SK-N-SH (cell line): ENCODE results near the gene SUPT4H1. TPM values are rescaled to one million over a fixed set of nuclear protein-coding genes. Genes with fewer than 3 reads are reported as not detected.

ENCODE experiments used
- CTCF ChIA-PET: fragments of 300-600, 350-600 bp; formaldehyde crosslinking; extraction: SDS; loops from one replicate; lab custom pipeline; 2021; lab: Yijun Ruan, JAX
- POLR2A ChIA-PET: fragments of 350-600 bp; sonication (Branson Sonifier 250); formaldehyde crosslinking; extraction: SDS; loops from one replicate; lab custom pipeline; 2020; ENCODE audit warnings: antibody characterized with exemption, inconsistent platforms; lab: Yijun Ruan, JAX
- DNase-seq: peaks from one replicate; pipeline ENCODE4 v3.0.0; 2012
- H2AFZ ChIP-seq: fragments of 200-600 bp; sonication (generic); 2 replicates; pipeline ENCODE4 v1.8.1; 2016; ENCODE audit warnings: antibody characterized with exemption, mild to moderate bottlenecking, low read depth
- H3F3A ChIP-seq: fragments of 200-600 bp; sonication (generic); replicated peaks from 2 replicates; pipeline ENCODE3; 2016; ENCODE audit warnings: antibody characterized with exemption, mild to moderate bottlenecking; ENCODE audit not compliant: insufficient read depth
- H3K27ac ChIP-seq, 2 experiments: fragments of 200-500 bp in 1 of 2; fragments of 200-600 bp in 1 of 2; sonication (Bioruptor generic) in 1 of 2; sonication (generic), shearing (Covaris generic) in 1 of 2; 2 replicates each; pipeline versions ENCODE4 v1.5.1 to v1.6.1; 2014 to 2016; ENCODE audit warnings: low read depth in 2 of 2, inconsistent platforms in 1 of 2, low read length in 1 of 2, mild to moderate bottlenecking in 1 of 2, mixed read lengths in 1 of 2
- H3K27me3 ChIP-seq: fragments of 200-600 bp; sonication (generic), shearing (Covaris generic); 2 replicates; pipeline ENCODE4 v1.6.1; 2016; ENCODE audit warnings: mixed run types; ENCODE audit not compliant: insufficient read depth
- H3K36me3 ChIP-seq, 2 experiments: fragments of 200-500 bp in 1 of 2; fragments of 200-600 bp in 1 of 2; sonication (Bioruptor generic) in 1 of 2; sonication (generic) in 1 of 2; replicated peaks in 1 of 2; 2 replicates each; pipeline versions ENCODE3 to v1.5.1; 2014 to 2016; ENCODE audit warnings: low read length in 1 of 2, mild to moderate bottlenecking in 1 of 2; ENCODE audit not compliant: insufficient read depth in 2 of 2, control insufficient read depth in 1 of 2
- H3K4me1 ChIP-seq, 2 experiments: fragments of 200-500 bp in 1 of 2; fragments of 200-600 bp in 1 of 2; sonication (Bioruptor generic) in 1 of 2; sonication (generic), shearing (Covaris generic) in 1 of 2; 2 replicates each; pipeline versions ENCODE4 v1.5.1 to v1.6.1; 2014 to 2016; ENCODE audit warnings: low read depth in 1 of 2, low read length in 1 of 2, mixed run types in 1 of 2; ENCODE audit not compliant: insufficient read depth in 2 of 2, control insufficient read depth in 1 of 2
- H3K4me2 ChIP-seq: fragments of 200-600 bp; sonication (generic), shearing (Covaris generic); 2 replicates; pipeline ENCODE4 v1.6.1; 2017; ENCODE audit warnings: mixed run types
- H3K4me3 ChIP-seq, 2 experiments: fragments of 200-500 bp in 1 of 2; fragments of 200-600 bp in 1 of 2; sonication (Bioruptor generic) in 1 of 2; sonication (generic), shearing (Covaris generic) in 1 of 2; 2 replicates each; pipeline versions ENCODE4 v1.5.1 to v1.8.1; 2014 to 2016; ENCODE audit warnings: low read depth in 2 of 2, inconsistent platforms in 1 of 2, low read length in 1 of 2, mild to moderate bottlenecking in 1 of 2, mixed read lengths in 1 of 2, moderate library complexity in 1 of 2
- H3K79me2 ChIP-seq: fragments of 200-600 bp; sonication (generic); 2 replicates; pipeline ENCODE4 v1.8.1; 2017; ENCODE audit warnings: mild to moderate bottlenecking; ENCODE audit not compliant: insufficient read depth
- H3K9ac ChIP-seq: fragments of 200-600 bp; sonication (generic); 2 replicates; pipeline ENCODE4 v1.6.1; 2017; ENCODE audit warnings: mixed run types
- H3K9me2 ChIP-seq: fragments of 200-600 bp; sonication (generic); 2 replicates; pipeline ENCODE4 v1.6.1; 2017; ENCODE audit warnings: mixed run types
- H3K9me3 ChIP-seq: fragments of 200-600 bp; sonication (generic); 2 replicates; pipeline ENCODE4 v1.6.1; 2017; ENCODE audit warnings: mixed run types, mild to moderate bottlenecking, moderate library complexity
- H4K20me1 ChIP-seq: fragments of 200-600 bp; sonication (generic); 2 replicates; pipeline ENCODE4 v1.6.1; 2017; ENCODE audit warnings: mild to moderate bottlenecking, mixed run types; ENCODE audit not compliant: insufficient read depth
- EP300 ChIP-seq, 2 experiments: IDR thresholded peaks; 2 replicates each; pipeline versions ENCODE4 v1.4.0 to v1.6.1; 2012; ENCODE audit warnings: borderline replicate concordance in 1 of 2, low read depth in 1 of 2, low read length in 1 of 2
- FOSL2 ChIP-seq: IDR thresholded peaks from 2 replicates; pipeline ENCODE4 v1.4.0; 2012; ENCODE audit warnings: low read depth, mild to moderate bottlenecking, moderate library complexity, borderline replicate concordance
- FOXJ3 ChIP-seq: sonication (generic); formaldehyde crosslinking; IDR thresholded peaks from 2 replicates; pipeline ENCODE4 v1.5.1; 2020; ENCODE audit warnings: mild to moderate bottlenecking, missing genetic modification reagents
- FOXM1 ChIP-seq: IDR thresholded peaks from 2 replicates; pipeline ENCODE4 v1.4.0; 2012; ENCODE audit warnings: low read depth, mild to moderate bottlenecking
- MEF2A ChIP-seq: IDR thresholded peaks from 2 replicates; pipeline ENCODE4 v1.4.0; 2012; ENCODE audit warnings: low read depth, borderline replicate concordance
- MXI1 ChIP-seq: IDR thresholded peaks from 2 replicates; pipeline ENCODE4 v1.6.1; 2012; ENCODE audit warnings: mild to moderate bottlenecking, low read depth, low read length, improper control_type of control experiment
- NFIC ChIP-seq: IDR thresholded peaks from 2 replicates; pipeline ENCODE4 v1.4.0; 2012; ENCODE audit warnings: borderline replicate concordance
- NRF1 ChIP-seq: IDR thresholded peaks from 2 replicates; pipeline ENCODE4 v1.6.1; 2012; ENCODE audit warnings: low read depth, mild to moderate bottlenecking, low read length
- PBX3 ChIP-seq: IDR thresholded peaks from 2 replicates; pipeline ENCODE4; 2012
- POLR2AphosphoS5 ChIP-seq: IDR thresholded peaks from 2 replicates; pipeline ENCODE4 v1.6.1; 2012; ENCODE audit warnings: low read depth, low read length
- RCOR1 ChIP-seq: fragments of 150-350 bp; IDR thresholded peaks from 2 replicates; pipeline ENCODE4 v1.6.1; 2017; ENCODE audit warnings: antibody characterized with exemption, low read length
- SMC3 ChIP-seq: IDR thresholded peaks from 2 replicates; pipeline ENCODE4 v1.6.1; 2012; ENCODE audit warnings: low read depth, low read length, improper control_type of control experiment
- TAF1 ChIP-seq: IDR thresholded peaks from 2 replicates; pipeline ENCODE4 v1.6.1; 2012; ENCODE audit warnings: low read depth, mild to moderate bottlenecking, low read length, moderate library complexity, borderline replicate concordance
- YY1 ChIP-seq: IDR thresholded peaks from 2 replicates; pipeline ENCODE4 v1.4.0; 2012; ENCODE audit warnings: low read depth, mild to moderate bottlenecking
- WGBS: methylation state at CpG from one replicate; pipeline ENCODE4 v1.1.6; 2017; ENCODE audit warnings: low lambda C conversion rate; 5-methylcytosine and 5-hydroxymethylcytosine counted together
- polyA plus RNA-seq, 3 experiments: library from polyadenylated mRNA; depleted of rRNA; stranded (reverse); fragments of >200 nt; gene quantifications; 2 replicates each; pipeline ENCODE4 v1.2.3, GENCODE V29; 2012
- TF ChIP-seq, protein P1 (sequence below): fragments of 200-600 bp; sonication (generic); IDR thresholded peaks from 2 replicates; pipeline ENCODE4 v1.6.1; 2017; ENCODE audit warnings: antibody characterized with exemption, mild to moderate bottlenecking, moderate library complexity
- TF ChIP-seq, protein P2 (sequence below): IDR thresholded peaks from 2 replicates; pipeline ENCODE4 v1.4.0; 2012; ENCODE audit warnings: low read depth, borderline replicate concordance
- TF ChIP-seq, protein P3 (sequence below): fragments of 150-350 bp; IDR thresholded peaks from 2 replicates; pipeline ENCODE4 v1.6.1; 2017; ENCODE audit warnings: antibody characterized with exemption, low read length, low read depth, borderline replicate concordance
- TF ChIP-seq, protein P4 (sequence below): IDR thresholded peaks from 2 replicates; pipeline ENCODE4 v1.6.1; 2012; ENCODE audit warnings: mild to moderate bottlenecking, low read depth, low read length, moderate library complexity
- TF ChIP-seq, protein P5 (sequence below): fragments of 150-350 bp; IDR thresholded peaks from 2 replicates; pipeline ENCODE4 v1.6.1; 2016; ENCODE audit warnings: mild to moderate bottlenecking, low read depth, low read length

The SUPT4H1 gene
- polyA plus RNA-seq, 1 of the 3 experiments (the other 2 are of a cell fraction): 165 TPM

- H3F3A ChIP-seq: no peaks in the 10 kb centered on the region
- H3K9me3 ChIP-seq: no peaks in the 10 kb centered on the region
- H3K4me1 ChIP-seq: no peaks in the 10 kb centered on the region
- H3K36me3 ChIP-seq: no peaks in the 10 kb centered on the region
- no peak overlapping the region for H3K27ac ChIP-seq
- H3K9ac ChIP-seq: no peak overlapping the region
- 69% methylated on average over 6 of the region's 6 CpGs for WGBS
- H3K9me2 ChIP-seq: no peaks in the 10 kb centered on the region
- no peak overlapping the region for H3K4me2 ChIP-seq
- POLR2A ChIA-PET: interaction anchor here (1.8 kb wide), 1 partner anchor 9 kb away, joined by 5 read pairs; no protein-coding TSS in a partner anchor
- no peak overlapping the region for H2AFZ ChIP-seq
- no peak overlapping the region for H3K4me3 ChIP-seq
- peak; percentile 8 for DNase-seq
- TF ChIP-seq RCOR1: no peak
- no peak for TF ChIP-seq NFIC
- TF ChIP-seq FOXM1: no peak
- no peak for TF ChIP-seq NRF1
- TF ChIP-seq, protein P1, sequence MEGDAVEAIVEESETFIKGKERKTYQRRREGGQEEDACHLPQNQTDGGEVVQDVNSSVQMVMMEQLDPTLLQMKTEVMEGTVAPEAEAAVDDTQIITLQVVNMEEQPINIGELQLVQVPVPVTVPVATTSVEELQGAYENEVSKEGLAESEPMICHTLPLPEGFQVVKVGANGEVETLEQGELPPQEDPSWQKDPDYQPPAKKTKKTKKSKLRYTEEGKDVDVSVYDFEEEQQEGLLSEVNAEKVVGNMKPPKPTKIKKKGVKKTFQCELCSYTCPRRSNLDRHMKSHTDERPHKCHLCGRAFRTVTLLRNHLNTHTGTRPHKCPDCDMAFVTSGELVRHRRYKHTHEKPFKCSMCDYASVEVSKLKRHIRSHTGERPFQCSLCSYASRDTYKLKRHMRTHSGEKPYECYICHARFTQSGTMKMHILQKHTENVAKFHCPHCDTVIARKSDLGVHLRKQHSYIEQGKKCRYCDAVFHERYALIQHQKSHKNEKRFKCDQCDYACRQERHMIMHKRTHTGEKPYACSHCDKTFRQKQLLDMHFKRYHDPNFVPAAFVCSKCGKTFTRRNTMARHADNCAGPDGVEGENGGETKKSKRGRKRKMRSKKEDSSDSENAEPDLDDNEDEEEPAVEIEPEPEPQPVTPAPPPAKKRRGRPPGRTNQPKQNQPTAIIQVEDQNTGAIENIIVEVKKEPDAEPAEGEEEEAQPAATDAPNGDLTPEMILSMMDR: no peak
- no peak for TF ChIP-seq YY1
- TF ChIP-seq SMC3: no peak
- TF ChIP-seq FOSL2: no peak
- TF ChIP-seq, protein P2, sequence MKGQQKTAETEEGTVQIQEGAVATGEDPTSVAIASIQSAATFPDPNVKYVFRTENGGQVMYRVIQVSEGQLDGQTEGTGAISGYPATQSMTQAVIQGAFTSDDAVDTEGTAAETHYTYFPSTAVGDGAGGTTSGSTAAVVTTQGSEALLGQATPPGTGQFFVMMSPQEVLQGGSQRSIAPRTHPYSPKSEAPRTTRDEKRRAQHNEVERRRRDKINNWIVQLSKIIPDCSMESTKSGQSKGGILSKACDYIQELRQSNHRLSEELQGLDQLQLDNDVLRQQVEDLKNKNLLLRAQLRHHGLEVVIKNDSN: no peak
- no peak for TF ChIP-seq TAF1
- TF ChIP-seq PBX3: no peak
- no peak for TF ChIP-seq EP300 (IDR thresholded peaks at IDR 0.05; ENCODE audit: borderline replicate concordance in 1 of 2, low read depth in 1 of 2, low read length in 1 of 2)
- TF ChIP-seq, protein P3, sequence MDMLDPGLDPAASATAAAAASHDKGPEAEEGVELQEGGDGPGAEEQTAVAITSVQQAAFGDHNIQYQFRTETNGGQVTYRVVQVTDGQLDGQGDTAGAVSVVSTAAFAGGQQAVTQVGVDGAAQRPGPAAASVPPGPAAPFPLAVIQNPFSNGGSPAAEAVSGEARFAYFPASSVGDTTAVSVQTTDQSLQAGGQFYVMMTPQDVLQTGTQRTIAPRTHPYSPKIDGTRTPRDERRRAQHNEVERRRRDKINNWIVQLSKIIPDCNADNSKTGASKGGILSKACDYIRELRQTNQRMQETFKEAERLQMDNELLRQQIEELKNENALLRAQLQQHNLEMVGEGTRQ: no peak
- no peak for TF ChIP-seq MEF2A
- TF ChIP-seq FOXJ3: no peak
- TF ChIP-seq, protein P4, sequence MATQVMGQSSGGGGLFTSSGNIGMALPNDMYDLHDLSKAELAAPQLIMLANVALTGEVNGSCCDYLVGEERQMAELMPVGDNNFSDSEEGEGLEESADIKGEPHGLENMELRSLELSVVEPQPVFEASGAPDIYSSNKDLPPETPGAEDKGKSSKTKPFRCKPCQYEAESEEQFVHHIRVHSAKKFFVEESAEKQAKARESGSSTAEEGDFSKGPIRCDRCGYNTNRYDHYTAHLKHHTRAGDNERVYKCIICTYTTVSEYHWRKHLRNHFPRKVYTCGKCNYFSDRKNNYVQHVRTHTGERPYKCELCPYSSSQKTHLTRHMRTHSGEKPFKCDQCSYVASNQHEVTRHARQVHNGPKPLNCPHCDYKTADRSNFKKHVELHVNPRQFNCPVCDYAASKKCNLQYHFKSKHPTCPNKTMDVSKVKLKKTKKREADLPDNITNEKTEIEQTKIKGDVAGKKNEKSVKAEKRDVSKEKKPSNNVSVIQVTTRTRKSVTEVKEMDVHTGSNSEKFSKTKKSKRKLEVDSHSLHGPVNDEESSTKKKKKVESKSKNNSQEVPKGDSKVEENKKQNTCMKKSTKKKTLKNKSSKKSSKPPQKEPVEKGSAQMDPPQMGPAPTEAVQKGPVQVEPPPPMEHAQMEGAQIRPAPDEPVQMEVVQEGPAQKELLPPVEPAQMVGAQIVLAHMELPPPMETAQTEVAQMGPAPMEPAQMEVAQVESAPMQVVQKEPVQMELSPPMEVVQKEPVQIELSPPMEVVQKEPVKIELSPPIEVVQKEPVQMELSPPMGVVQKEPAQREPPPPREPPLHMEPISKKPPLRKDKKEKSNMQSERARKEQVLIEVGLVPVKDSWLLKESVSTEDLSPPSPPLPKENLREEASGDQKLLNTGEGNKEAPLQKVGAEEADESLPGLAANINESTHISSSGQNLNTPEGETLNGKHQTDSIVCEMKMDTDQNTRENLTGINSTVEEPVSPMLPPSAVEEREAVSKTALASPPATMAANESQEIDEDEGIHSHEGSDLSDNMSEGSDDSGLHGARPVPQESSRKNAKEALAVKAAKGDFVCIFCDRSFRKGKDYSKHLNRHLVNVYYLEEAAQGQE: no peak
- TF ChIP-seq, protein P5, sequence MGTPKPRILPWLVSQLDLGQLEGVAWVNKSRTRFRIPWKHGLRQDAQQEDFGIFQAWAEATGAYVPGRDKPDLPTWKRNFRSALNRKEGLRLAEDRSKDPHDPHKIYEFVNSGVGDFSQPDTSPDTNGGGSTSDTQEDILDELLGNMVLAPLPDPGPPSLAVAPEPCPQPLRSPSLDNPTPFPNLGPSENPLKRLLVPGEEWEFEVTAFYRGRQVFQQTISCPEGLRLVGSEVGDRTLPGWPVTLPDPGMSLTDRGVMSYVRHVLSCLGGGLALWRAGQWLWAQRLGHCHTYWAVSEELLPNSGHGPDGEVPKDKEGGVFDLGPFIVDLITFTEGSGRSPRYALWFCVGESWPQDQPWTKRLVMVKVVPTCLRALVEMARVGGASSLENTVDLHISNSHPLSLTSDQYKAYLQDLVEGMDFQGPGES: no peak
- TF ChIP-seq MXI1: no peak
- no peak for TF ChIP-seq POLR2AphosphoS5
- CTCF ChIA-PET: interaction anchor here (1.3 to 2.8 kb wide), 4 partner anchors 10 to 103 kb away, joined by 3 to 20 read pairs (median 12); partner anchors contain the start of gene RNF43
- H3K27me3 ChIP-seq: no peaks in the 10 kb centered on the region
- H3K79me2 ChIP-seq: no peaks in the 10 kb centered on the region
- no peaks in the 10 kb centered on the region for H4K20me1 ChIP-seq
These were observed 37.3 kb downstream of the SUPT4H1 start for GRCh38 chr17:58314706-58315015.
